Ammon's horn (tissue), 1 donor: Measurements from ENCODE around the gene CLEC19A.
A peak's percentile ranks its signal among the peaks of the same experiment; 100 is the strongest.

Experiments used
- DNase-seq: peaks from one replicate; pipeline ENCODE4 v3.0.0-alpha.2; 2016; ENCODE audit warnings: low spot score

Gene CLEC19A

GRCh38 chr16:19285431-19285830 lies at the start of gene CLEC19A:
Gene CLEC19A, plus strand, starts transcription at chr16:19285731. Its CDS starts 121 bp downstream, at chr16:19285852.
- no peak for DNase-seq

- no peak for DNase-seq
These were observed 49.6 kb upstream of the CLEC19A start for GRCh38 chr16:19235886-19236285.

GRCh38 chr16:19236561-19237209 lies 48.8 kb upstream of the CLEC19A start:
- DNase-seq: no peak

- DNase-seq: no peak
These were observed 47.1 kb upstream of the CLEC19A start for GRCh38 chr16:19238406-19238805.

GRCh38 chr16:19239511-19240155 lies 45.9 kb upstream of the CLEC19A start:
- DNase-seq: no peak

GRCh38 chr16:19240494-19240893 lies 45.0 kb upstream of the CLEC19A start:
- no peak for DNase-seq

GRCh38 chr16:19241512-19241911 lies 44.0 kb upstream of the CLEC19A start:
- DNase-seq: no peak

GRCh38 chr16:19242186-19242585 lies 43.3 kb upstream of the CLEC19A start:
- DNase-seq: no peak

GRCh38 chr16:19242987-19243575 lies 42.5 kb upstream of the CLEC19A start:
- DNase-seq: no peak

- no peak for DNase-seq
These were observed 40.1 kb upstream of the CLEC19A start for GRCh38 chr16:19245326-19245925.

- DNase-seq: no peak
These were observed 32.6 kb upstream of the CLEC19A start for GRCh38 chr16:19252904-19253303.

GRCh38 chr16:19254611-19255010 lies 30.9 kb upstream of the CLEC19A start:
- DNase-seq: no peak

- no peak for DNase-seq
These were observed 21.3 kb upstream of the CLEC19A start for GRCh38 chr16:19264123-19264673.

GRCh38 chr16:19265380-19265930 lies 20.1 kb upstream of the CLEC19A start:
- peak; percentile 58 for DNase-seq

- DNase-seq: no peak
These were observed 18.8 kb upstream of the CLEC19A start for GRCh38 chr16:19266774-19267173.

GRCh38 chr16:19269098-19269497 lies 16.4 kb upstream of the CLEC19A start:
- no peak for DNase-seq

GRCh38 chr16:19274165-19274797 lies 11.2 kb upstream of the CLEC19A start:
- DNase-seq: no peak

GRCh38 chr16:19278403-19278802 lies 7.1 kb upstream of the CLEC19A start:
- DNase-seq: no peak

GRCh38 chr16:19281246-19281645 lies 4.3 kb upstream of the CLEC19A start:
- no peak for DNase-seq

GRCh38 chr16:19282101-19282500 lies 3.4 kb upstream of the CLEC19A start:
- DNase-seq: no peak

- no peak for DNase-seq
These were observed 1.9 kb upstream of the CLEC19A start for GRCh38 chr16:19283637-19284036.

GRCh38 chr16:19284207-19284606 lies 1.3 kb upstream of the CLEC19A start:
- DNase-seq: peak; percentile 86
